ENCODE measurements around the gene RYR2.

- no peak for TF ChIP-seq CTCF (IDR thresholded peaks at IDR 0.05)
- TF ChIP-seq POLR2AphosphoS5 (IDR thresholded peaks at IDR 0.05; ENCODE audit: low read depth, low read length): no peak
- no peak for TF ChIP-seq SIN3A (IDR thresholded peaks at IDR 0.05; ENCODE audit: borderline replicate concordance, insufficient read depth, low read depth, low read length)
- no peak for TF ChIP-seq REST (IDR thresholded peaks at IDR 0.05; ENCODE audit: insufficient read depth in 1 of 2, low read depth in 2 of 2, low read length in 1 of 2)
- TF ChIP-seq TCF7L2 (IDR thresholded peaks at IDR 0.05; ENCODE audit: low read depth, low read length): no peak
Measured at GRCh38 chr1:237270353-237270752, 228.4 kb downstream of the RYR2 start.

Data from Panc1 (cell line).